SK-N-SH (cell line): ENCODE results near the gene NIPAL3. TPM values are rescaled to one million over a fixed set of nuclear protein-coding genes. Genes with fewer than 3 reads are reported as not detected.
A peak's percentile ranks its signal among the peaks of the same experiment; 100 is the strongest.

ENCODE experiments used
- CTCF ChIA-PET: fragments of 300-600, 350-600 bp; formaldehyde crosslinking; extraction: SDS; loops from one replicate; lab custom pipeline; 2021; lab: Yijun Ruan, JAX
- POLR2A ChIA-PET: fragments of 350-600 bp; sonication (Branson Sonifier 250); formaldehyde crosslinking; extraction: SDS; loops from one replicate; lab custom pipeline; 2020; ENCODE audit warnings: antibody characterized with exemption, inconsistent platforms; lab: Yijun Ruan, JAX
- DNase-seq: peaks from one replicate; pipeline ENCODE4 v3.0.0; 2012
- H2AFZ ChIP-seq: fragments of 200-600 bp; sonication (generic); 2 replicates; pipeline ENCODE4 v1.8.1; 2016; ENCODE audit warnings: antibody characterized with exemption, mild to moderate bottlenecking, low read depth
- H3F3A ChIP-seq: fragments of 200-600 bp; sonication (generic); replicated peaks from 2 replicates; pipeline ENCODE3; 2016; ENCODE audit warnings: antibody characterized with exemption, mild to moderate bottlenecking; ENCODE audit not compliant: insufficient read depth
- H3K27ac ChIP-seq, 2 experiments: fragments of 200-500 bp in 1 of 2; fragments of 200-600 bp in 1 of 2; sonication (Bioruptor generic) in 1 of 2; sonication (generic), shearing (Covaris generic) in 1 of 2; 2 replicates each; pipeline versions ENCODE4 v1.5.1 to v1.6.1; 2014 to 2016; ENCODE audit warnings: low read depth in 2 of 2, inconsistent platforms in 1 of 2, low read length in 1 of 2, mild to moderate bottlenecking in 1 of 2, mixed read lengths in 1 of 2
- H3K27me3 ChIP-seq: fragments of 200-600 bp; sonication (generic), shearing (Covaris generic); 2 replicates; pipeline ENCODE4 v1.6.1; 2016; ENCODE audit warnings: mixed run types; ENCODE audit not compliant: insufficient read depth
- H3K36me3 ChIP-seq, 2 experiments: fragments of 200-500 bp in 1 of 2; fragments of 200-600 bp in 1 of 2; sonication (Bioruptor generic) in 1 of 2; sonication (generic) in 1 of 2; replicated peaks in 1 of 2; 2 replicates each; pipeline versions ENCODE3 to v1.5.1; 2014 to 2016; ENCODE audit warnings: low read length in 1 of 2, mild to moderate bottlenecking in 1 of 2; ENCODE audit not compliant: insufficient read depth in 2 of 2, control insufficient read depth in 1 of 2
- H3K4me1 ChIP-seq, 2 experiments: fragments of 200-500 bp in 1 of 2; fragments of 200-600 bp in 1 of 2; sonication (Bioruptor generic) in 1 of 2; sonication (generic), shearing (Covaris generic) in 1 of 2; 2 replicates each; pipeline versions ENCODE4 v1.5.1 to v1.6.1; 2014 to 2016; ENCODE audit warnings: low read depth in 1 of 2, low read length in 1 of 2, mixed run types in 1 of 2; ENCODE audit not compliant: insufficient read depth in 2 of 2, control insufficient read depth in 1 of 2
- H3K4me2 ChIP-seq: fragments of 200-600 bp; sonication (generic), shearing (Covaris generic); 2 replicates; pipeline ENCODE4 v1.6.1; 2017; ENCODE audit warnings: mixed run types
- H3K4me3 ChIP-seq, 2 experiments: fragments of 200-500 bp in 1 of 2; fragments of 200-600 bp in 1 of 2; sonication (Bioruptor generic) in 1 of 2; sonication (generic), shearing (Covaris generic) in 1 of 2; 2 replicates each; pipeline versions ENCODE4 v1.5.1 to v1.8.1; 2014 to 2016; ENCODE audit warnings: low read depth in 2 of 2, inconsistent platforms in 1 of 2, low read length in 1 of 2, mild to moderate bottlenecking in 1 of 2, mixed read lengths in 1 of 2, moderate library complexity in 1 of 2
- H3K79me2 ChIP-seq: fragments of 200-600 bp; sonication (generic); 2 replicates; pipeline ENCODE4 v1.8.1; 2017; ENCODE audit warnings: mild to moderate bottlenecking; ENCODE audit not compliant: insufficient read depth
- H3K9ac ChIP-seq: fragments of 200-600 bp; sonication (generic); 2 replicates; pipeline ENCODE4 v1.6.1; 2017; ENCODE audit warnings: mixed run types
- H3K9me2 ChIP-seq: fragments of 200-600 bp; sonication (generic); 2 replicates; pipeline ENCODE4 v1.6.1; 2017; ENCODE audit warnings: mixed run types
- H3K9me3 ChIP-seq: fragments of 200-600 bp; sonication (generic); 2 replicates; pipeline ENCODE4 v1.6.1; 2017; ENCODE audit warnings: mixed run types, mild to moderate bottlenecking, moderate library complexity
- H4K20me1 ChIP-seq: fragments of 200-600 bp; sonication (generic); 2 replicates; pipeline ENCODE4 v1.6.1; 2017; ENCODE audit warnings: mild to moderate bottlenecking, mixed run types; ENCODE audit not compliant: insufficient read depth
- ELF1 ChIP-seq: IDR thresholded peaks from 2 replicates; pipeline ENCODE4 v1.4.0; 2012
- EP300 ChIP-seq, 2 experiments: IDR thresholded peaks; 2 replicates each; pipeline versions ENCODE4 v1.4.0 to v1.6.1; 2012; ENCODE audit warnings: borderline replicate concordance in 1 of 2, low read depth in 1 of 2, low read length in 1 of 2
- FOXJ3 ChIP-seq: sonication (generic); formaldehyde crosslinking; IDR thresholded peaks from 2 replicates; pipeline ENCODE4 v1.5.1; 2020; ENCODE audit warnings: mild to moderate bottlenecking, missing genetic modification reagents
- GABPA ChIP-seq: IDR thresholded peaks from 2 replicates; pipeline ENCODE4 v1.4.0; 2012; ENCODE audit warnings: low read depth, mild to moderate bottlenecking
- GATA2 ChIP-seq: sonication (generic); formaldehyde crosslinking; IDR thresholded peaks from 2 replicates; pipeline ENCODE4 v1.5.0; 2020; ENCODE audit warnings: mild to moderate bottlenecking, missing genetic modification reagents
- MAX ChIP-seq: IDR thresholded peaks from 2 replicates; pipeline ENCODE4 v1.4.0; 2012; ENCODE audit warnings: low read depth
- MEF2A ChIP-seq: IDR thresholded peaks from 2 replicates; pipeline ENCODE4 v1.4.0; 2012; ENCODE audit warnings: low read depth, borderline replicate concordance
- POLR2AphosphoS5 ChIP-seq: IDR thresholded peaks from 2 replicates; pipeline ENCODE4 v1.6.1; 2012; ENCODE audit warnings: low read depth, low read length
- RAD21 ChIP-seq: IDR thresholded peaks from 2 replicates; pipeline ENCODE4 v1.6.1; 2012; ENCODE audit warnings: mild to moderate bottlenecking, low read length
- RFX5 ChIP-seq: IDR thresholded peaks from 2 replicates; pipeline ENCODE4 v1.6.1; 2012; ENCODE audit warnings: mild to moderate bottlenecking, improper control_type of control experiment, low read length
- SMC3 ChIP-seq: IDR thresholded peaks from 2 replicates; pipeline ENCODE4 v1.6.1; 2012; ENCODE audit warnings: low read depth, low read length, improper control_type of control experiment
- TAF1 ChIP-seq: IDR thresholded peaks from 2 replicates; pipeline ENCODE4 v1.6.1; 2012; ENCODE audit warnings: low read depth, mild to moderate bottlenecking, low read length, moderate library complexity, borderline replicate concordance
- TCF12 ChIP-seq: IDR thresholded peaks from 2 replicates; pipeline ENCODE4 v1.4.0; 2012
- TEAD4 ChIP-seq: IDR thresholded peaks from 2 replicates; pipeline ENCODE4 v1.4.0; 2012; ENCODE audit warnings: mild to moderate bottlenecking, borderline replicate concordance; ENCODE audit not compliant: insufficient read depth
- USF2 ChIP-seq: fragments of 150-350 bp; IDR thresholded peaks from 2 replicates; pipeline ENCODE4 v1.6.1; 2017; ENCODE audit warnings: antibody characterized with exemption, low read length, low read depth, borderline replicate concordance
- WGBS: methylation state at CpG from one replicate; pipeline ENCODE4 v1.1.6; 2017; ENCODE audit warnings: low lambda C conversion rate; 5-methylcytosine and 5-hydroxymethylcytosine counted together
- polyA plus RNA-seq, 3 experiments: library from polyadenylated mRNA; depleted of rRNA; stranded (reverse); fragments of >200 nt; gene quantifications; 2 replicates each; pipeline ENCODE4 v1.2.3, GENCODE V29; 2012
- TF ChIP-seq, protein P1 (sequence below): IDR thresholded peaks from 2 replicates; pipeline ENCODE4 v1.4.0; 2012; ENCODE audit warnings: low read depth, borderline replicate concordance

The NIPAL3 gene
- polyA plus RNA-seq, 1 of the 3 experiments (the other 2 are of a cell fraction) = 20.3 TPM

DNA sequence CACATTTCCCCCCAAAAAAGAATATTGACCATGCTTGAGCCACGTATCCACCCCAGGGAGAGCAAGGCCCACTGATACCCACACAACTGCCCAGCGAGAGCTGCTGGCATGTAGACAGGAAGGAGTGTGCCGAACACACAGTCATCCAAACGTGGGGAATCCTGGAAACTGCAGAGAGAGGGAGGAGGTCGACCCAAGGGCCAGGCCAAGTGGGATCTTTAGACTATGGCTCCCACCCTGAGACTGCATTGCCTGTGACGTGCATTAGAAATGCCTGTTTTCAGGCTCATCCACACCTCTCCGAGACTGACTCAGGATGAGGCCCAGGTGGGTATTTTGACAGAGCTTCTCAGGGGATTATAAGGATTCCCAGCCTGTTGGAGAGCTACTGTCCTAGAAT is 25.9 kb downstream of the NIPAL3 start:
- no peak overlapping the region for H3K4me3 ChIP-seq
- no peaks in the 10 kb centered on the region for H3K27me3 ChIP-seq
- CTCF ChIA-PET = interaction anchor here (1.1 to 1.6 kb wide), 2 partner anchors 26 to 146 kb away, joined by 3 to 4 read pairs; partner anchors contain the start of gene NIPAL3
- H3K36me3 ChIP-seq = peaks cover 0 to 8% of the 10 kb centered on the region in 2 experiments
- 65% methylated on average over 5 of the region's 7 CpGs for WGBS
- H2AFZ ChIP-seq = no peak overlapping the region
- H3F3A ChIP-seq = no peaks in the 10 kb centered on the region
- H3K9me3 ChIP-seq = no peaks in the 10 kb centered on the region
- no peak overlapping the region for H3K4me2 ChIP-seq
- no peak for DNase-seq
- POLR2A ChIA-PET = no interaction called here
- H3K9ac ChIP-seq = no peak overlapping the region
- H3K27ac ChIP-seq = no peak overlapping the region
- H3K4me1 ChIP-seq = peaks cover 0 to 19% of the 10 kb centered on the region in 2 experiments; a peak in 1 of 4 replicates
- no peaks in the 10 kb centered on the region for H4K20me1 ChIP-seq
- H3K9me2 ChIP-seq = no peaks in the 10 kb centered on the region
- TF ChIP-seq USF2 (no peak), MEF2A (no peak), TCF12 (no peak), ELF1 (no peak)
- no peaks in the 10 kb centered on the region for H3K79me2 ChIP-seq

DNA sequence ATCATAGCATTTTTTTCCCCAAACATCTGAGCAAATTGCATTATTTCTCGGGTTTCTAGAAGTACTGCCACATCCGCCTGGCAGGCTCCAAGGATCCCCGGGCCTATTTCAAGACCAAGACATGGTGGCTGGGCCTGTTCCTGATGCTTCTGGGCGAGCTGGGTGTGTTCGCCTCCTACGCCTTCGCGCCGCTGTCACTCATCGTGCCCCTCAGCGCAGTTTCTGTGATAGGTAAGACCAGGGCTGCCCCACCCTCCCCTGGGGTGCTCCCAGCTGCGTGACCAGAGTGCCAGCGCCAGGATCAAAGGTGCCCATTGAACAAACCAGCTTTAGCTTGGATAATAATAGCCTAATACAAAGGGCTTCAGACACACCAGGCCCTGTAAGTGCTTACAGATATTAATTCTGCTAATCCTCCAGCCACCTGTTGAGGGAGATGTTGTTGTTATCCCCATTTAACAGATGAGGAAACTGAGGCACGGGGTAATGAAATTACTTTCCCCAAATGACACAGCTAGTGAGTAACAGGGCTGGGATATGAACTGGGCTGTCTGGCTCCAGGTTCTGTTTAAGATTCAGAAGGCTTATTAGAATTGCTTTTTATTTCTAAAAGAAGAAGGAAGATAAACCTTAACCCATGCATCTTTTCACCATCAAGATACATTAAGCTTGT is 26.5 kb downstream of the NIPAL3 start:
- no peak overlapping the region for H2AFZ ChIP-seq
- no peaks in the 10 kb centered on the region for H3F3A ChIP-seq
- no peak overlapping the region for H3K27ac ChIP-seq
- H3K9ac ChIP-seq = no peak overlapping the region
- no peaks in the 10 kb centered on the region for H3K27me3 ChIP-seq
- DNase-seq = no peak
- H3K36me3 ChIP-seq = peaks cover 0 to 8% of the 10 kb centered on the region in 2 experiments
- WGBS = 78% methylated on average over 9 of the region's 14 CpGs
- no peak overlapping the region for H3K4me2 ChIP-seq
- H3K9me2 ChIP-seq = no peaks in the 10 kb centered on the region
- CTCF ChIA-PET = interaction anchor here (0.6 to 1.6 kb wide), 5 partner anchors 27 to 406 kb away, joined by 3 to 4 read pairs (median 3); partner anchors contain the start of gene NIPAL3
- peaks cover 0 to 19% of the 10 kb centered on the region in 2 experiments; a peak in 1 of 4 replicates for H3K4me1 ChIP-seq
- H3K4me3 ChIP-seq = no peak overlapping the region
- TF ChIP-seq GATA2 (CRISPR knock-in tag) = no peak
- TF ChIP-seq ELF1 = no peak
- TF ChIP-seq SMC3 = no peak
- no peak for TF ChIP-seq EP300 (IDR thresholded peaks at IDR 0.05; ENCODE audit: borderline replicate concordance in 1 of 2, low read depth in 1 of 2, low read length in 1 of 2)
- TF ChIP-seq POLR2AphosphoS5 = no peak
- no peak for TF ChIP-seq TAF1
- TF ChIP-seq RAD21 = no peak
- POLR2A ChIA-PET = no interaction called here
- H4K20me1 ChIP-seq = no peaks in the 10 kb centered on the region
- H3K79me2 ChIP-seq = no peaks in the 10 kb centered on the region
- H3K9me3 ChIP-seq = no peaks in the 10 kb centered on the region

DNA sequence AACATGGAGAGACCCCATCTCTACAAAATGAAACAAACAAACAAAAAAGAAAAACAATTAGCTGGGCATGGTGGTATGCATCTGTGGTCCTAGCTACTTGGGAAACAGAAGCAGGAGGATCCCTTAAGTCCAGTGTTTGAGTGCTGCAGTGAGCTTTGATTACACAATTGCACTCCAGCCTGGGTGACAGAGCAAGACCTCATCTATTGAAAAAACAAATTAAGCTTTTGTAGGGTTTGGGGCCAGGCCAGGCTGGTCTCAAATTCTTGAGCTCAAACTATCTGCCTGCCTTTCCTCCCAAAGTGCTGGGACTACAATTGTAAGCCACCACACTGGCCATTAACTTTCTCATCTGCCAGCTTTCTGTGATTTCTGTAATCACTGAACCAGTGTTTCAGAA is 27.2 kb downstream of the NIPAL3 start:
- peak overlapping the region in 1 of 2 experiments; percentile 34; a peak in 1 of 4 replicates for H3K27ac ChIP-seq
- H3K79me2 ChIP-seq = no peaks in the 10 kb centered on the region
- no peak for DNase-seq
- H3K4me3 ChIP-seq = no peak overlapping the region
- peaks cover 0 to 19% of the 10 kb centered on the region in 2 experiments; a peak in 1 of 4 replicates for H3K4me1 ChIP-seq
- no peaks in the 10 kb centered on the region for H3F3A ChIP-seq
- peaks cover 0 to 8% of the 10 kb centered on the region in 2 experiments for H3K36me3 ChIP-seq
- peak overlapping the region; percentile 2; the same call in 1 of the 2 replicates for H3K4me2 ChIP-seq
- H3K9ac ChIP-seq = no peak overlapping the region
- no peaks in the 10 kb centered on the region for H3K9me3 ChIP-seq
- no peaks in the 10 kb centered on the region for H3K9me2 ChIP-seq
- CTCF ChIA-PET = interaction anchor here (0.6 to 2.9 kb wide), 5 partner anchors 28 to 405 kb away, joined by 3 to 16 read pairs (median 4); partner anchors contain the start of gene NIPAL3
- POLR2A ChIA-PET = no interaction called here
- H2AFZ ChIP-seq = no peak overlapping the region
- H4K20me1 ChIP-seq = no peaks in the 10 kb centered on the region
- TF ChIP-seq RFX5 = no peak
- TF ChIP-seq, protein P1, sequence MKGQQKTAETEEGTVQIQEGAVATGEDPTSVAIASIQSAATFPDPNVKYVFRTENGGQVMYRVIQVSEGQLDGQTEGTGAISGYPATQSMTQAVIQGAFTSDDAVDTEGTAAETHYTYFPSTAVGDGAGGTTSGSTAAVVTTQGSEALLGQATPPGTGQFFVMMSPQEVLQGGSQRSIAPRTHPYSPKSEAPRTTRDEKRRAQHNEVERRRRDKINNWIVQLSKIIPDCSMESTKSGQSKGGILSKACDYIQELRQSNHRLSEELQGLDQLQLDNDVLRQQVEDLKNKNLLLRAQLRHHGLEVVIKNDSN = no peak
- TF ChIP-seq USF2 = no peak
- no peak for TF ChIP-seq TAF1
- TF ChIP-seq GABPA = no peak
- no peak for TF ChIP-seq MAX
- no peak for TF ChIP-seq FOXJ3
- no peak for TF ChIP-seq POLR2AphosphoS5
- TF ChIP-seq TEAD4 = no peak
- H3K27me3 ChIP-seq = no peaks in the 10 kb centered on the region
